ENCODE results near the gene OPN1MW3. TPM values are rescaled to one million over a fixed set of nuclear protein-coding genes. Genes with fewer than 3 reads are reported as not detected.
"Not testable (repeated sequence)": the region's sequence is repeated elsewhere in the genome, so short reads cannot be mapped to it uniquely, and the experiment has no call there.

OPN1MW3 gene
- total RNA-seq (not detected), polyA plus RNA-seq (not detected)

GRCh38 chrX:154257282-154257681 lies at the start of gene OPN1MW3:
Gene OPN1MW3, plus strand, starts transcription at chrX:154257582. Its CDS starts 38 bp downstream, at chrX:154257620.
- DNase-seq (ENCODE audit: extremely low spot score); H3K36me3 ChIP-seq (ENCODE audit: insufficient read depth); H3K4me1 ChIP-seq (ENCODE audit: insufficient read depth); H3K27ac ChIP-seq (ENCODE audit: low read depth); H3K4me3 ChIP-seq (ENCODE audit: low read depth, low read length): not testable (repeated sequence)
- WGBS = no CpG with 5 or more reads among the region's 17 CpGs

- H3K4me3 ChIP-seq (ENCODE audit: low read depth, low read length); H3K27ac ChIP-seq (ENCODE audit: low read depth); H3K36me3 ChIP-seq (ENCODE audit: insufficient read depth); H3K4me1 ChIP-seq (ENCODE audit: insufficient read depth); DNase-seq (ENCODE audit: extremely low spot score): not testable (repeated sequence)
- WGBS = no CpG with 5 or more reads among the region's 21 CpGs
Measured at GRCh38 chrX:154209670-154210418, 47.5 kb upstream of the OPN1MW3 start.

GRCh38 chrX:154211057-154211456 lies 46.3 kb upstream of the OPN1MW3 start:
- not testable (repeated sequence) for DNase-seq (ENCODE audit: extremely low spot score)
- 76% methylated on average over 4 of the region's 9 CpGs for whole genome bisulfite sequencing

GRCh38 chrX:154211499-154211898 lies 45.9 kb upstream of the OPN1MW3 start:
- not testable (repeated sequence) for H3K36me3 ChIP-seq (ENCODE audit: insufficient read depth); DNase-seq (ENCODE audit: extremely low spot score); H3K4me3 ChIP-seq (ENCODE audit: low read depth, low read length); H3K27ac ChIP-seq (ENCODE audit: low read depth); H3K4me1 ChIP-seq (ENCODE audit: insufficient read depth)
- whole genome bisulfite sequencing = no CpG with 5 or more reads among the region's 10 CpGs

More at GRCh38 chrX:154211057-154211456, 46.3 kb upstream of the OPN1MW3 start:
- H3K27ac ChIP-seq (ENCODE audit: low read depth); H3K36me3 ChIP-seq (ENCODE audit: insufficient read depth); H3K4me1 ChIP-seq (ENCODE audit: insufficient read depth); H3K4me3 ChIP-seq (ENCODE audit: low read depth, low read length): not testable (repeated sequence)

- not testable (repeated sequence) for DNase-seq (ENCODE audit: extremely low spot score); H3K4me1 ChIP-seq (ENCODE audit: insufficient read depth); H3K36me3 ChIP-seq (ENCODE audit: insufficient read depth); H3K27ac ChIP-seq (ENCODE audit: low read depth); H3K4me3 ChIP-seq (ENCODE audit: low read depth, low read length)
- no CpG with 5 or more reads among the region's 16 CpGs for WGBS
Measured at GRCh38 chrX:154219456-154219855, 37.9 kb upstream of the OPN1MW3 start, which contains the start of gene OPN1MW2. Gene OPN1MW2, plus strand, starts transcription at chrX:154219756. Its CDS starts 60 bp downstream, at chrX:154219816.

GRCh38 chrX:154225292-154225691 lies 32.1 kb upstream of the OPN1MW3 start:
- not testable (repeated sequence) for H3K36me3 ChIP-seq (ENCODE audit: insufficient read depth); H3K4me1 ChIP-seq (ENCODE audit: insufficient read depth); H3K4me3 ChIP-seq (ENCODE audit: low read depth, low read length); DNase-seq (ENCODE audit: extremely low spot score); H3K27ac ChIP-seq (ENCODE audit: low read depth)
- WGBS = no CpG with 5 or more reads among the region's 6 CpGs

- WGBS = no CpG with 5 or more reads among the region's 9 CpGs
- DNase-seq (ENCODE audit: extremely low spot score); H3K27ac ChIP-seq (ENCODE audit: low read depth); H3K4me1 ChIP-seq (ENCODE audit: insufficient read depth); H3K4me3 ChIP-seq (ENCODE audit: low read depth, low read length); H3K36me3 ChIP-seq (ENCODE audit: insufficient read depth): not testable (repeated sequence)
Measured at GRCh38 chrX:154226706-154227105, 30.7 kb upstream of the OPN1MW3 start.

- H3K27ac ChIP-seq (ENCODE audit: low read depth); DNase-seq (ENCODE audit: extremely low spot score); H3K4me1 ChIP-seq (ENCODE audit: insufficient read depth); H3K4me3 ChIP-seq (ENCODE audit: low read depth, low read length); H3K36me3 ChIP-seq (ENCODE audit: insufficient read depth): not testable (repeated sequence)
- WGBS = no CpG with 5 or more reads among the region's 3 CpGs
Measured at GRCh38 chrX:154231443-154231842, 25.9 kb upstream of the OPN1MW3 start.

GRCh38 chrX:154233620-154234019 lies 23.8 kb upstream of the OPN1MW3 start:
- H3K4me1 ChIP-seq (ENCODE audit: insufficient read depth); H3K4me3 ChIP-seq (ENCODE audit: low read depth, low read length); H3K27ac ChIP-seq (ENCODE audit: low read depth); H3K36me3 ChIP-seq (ENCODE audit: insufficient read depth); DNase-seq (ENCODE audit: extremely low spot score): not testable (repeated sequence)
- WGBS = no CpG with 5 or more reads among the region's 16 CpGs

GRCh38 chrX:154238939-154239559 lies 18.3 kb upstream of the OPN1MW3 start:
- WGBS = 82% methylated on average over 9 of the region's 11 CpGs
- not testable (repeated sequence) for H3K4me3 ChIP-seq (ENCODE audit: low read depth, low read length); H3K27ac ChIP-seq (ENCODE audit: low read depth); DNase-seq (ENCODE audit: extremely low spot score); H3K36me3 ChIP-seq (ENCODE audit: insufficient read depth); H3K4me1 ChIP-seq (ENCODE audit: insufficient read depth)

- 87% methylated on average over 6 of the region's 8 CpGs for WGBS
- H3K4me3 ChIP-seq (ENCODE audit: low read depth, low read length); DNase-seq (ENCODE audit: extremely low spot score); H3K4me1 ChIP-seq (ENCODE audit: insufficient read depth); H3K36me3 ChIP-seq (ENCODE audit: insufficient read depth); H3K27ac ChIP-seq (ENCODE audit: low read depth): not testable (repeated sequence)
Measured at GRCh38 chrX:154239982-154240503, 17.3 kb upstream of the OPN1MW3 start.

GRCh38 chrX:154247377-154248045 lies 9.9 kb upstream of the OPN1MW3 start:
- not testable (repeated sequence) for DNase-seq (ENCODE audit: extremely low spot score); H3K27ac ChIP-seq (ENCODE audit: low read depth); H3K4me1 ChIP-seq (ENCODE audit: insufficient read depth); H3K36me3 ChIP-seq (ENCODE audit: insufficient read depth); H3K4me3 ChIP-seq (ENCODE audit: low read depth, low read length)
- WGBS = no CpG with 5 or more reads among the region's 17 CpGs

GRCh38 chrX:154248076-154248475 lies 9.3 kb upstream of the OPN1MW3 start:
- WGBS = no CpG with 5 or more reads among the region's 10 CpGs
- not testable (repeated sequence) for H3K36me3 ChIP-seq (ENCODE audit: insufficient read depth)

More at GRCh38 chrX:154248076-154248475, 9.3 kb upstream of the OPN1MW3 start:
- not testable (repeated sequence) for H3K4me1 ChIP-seq (ENCODE audit: insufficient read depth); H3K4me3 ChIP-seq (ENCODE audit: low read depth, low read length); H3K27ac ChIP-seq (ENCODE audit: low read depth); DNase-seq (ENCODE audit: extremely low spot score)

Measured in urinary bladder (tissue), 4 donors.